Neural cell (in vitro differentiated cells): ENCODE results near the gene SPOCK1. TPM values are rescaled to one million over a fixed set of nuclear protein-coding genes. Genes with fewer than 3 reads are reported as not detected.

Experiments
- H2AFZ ChIP-seq: fragments of 200-600, 300-800 bp; sonication (generic), shearing (Covaris generic); 2 replicates; pipeline ENCODE4 v1.6.0; 2014; ENCODE audit warnings: low read depth, mild to moderate bottlenecking, antibody characterized with exemption, low read length, moderate library complexity
- H3F3A ChIP-seq: fragments of 200-600 bp; shearing (Covaris generic); 2 replicates; pipeline ENCODE4 v1.6.1; 2016; ENCODE audit warnings: mild to moderate bottlenecking, moderate library complexity, mixed read lengths, antibody characterized with exemption, low read length; ENCODE audit not compliant: insufficient read depth, poor library complexity, severe bottlenecking
- H3K27ac ChIP-seq: fragments of 200-600, 300-800 bp; sonication (generic), shearing (Covaris generic); 2 replicates; pipeline ENCODE4 v1.5.1; 2014; ENCODE audit warnings: mild to moderate bottlenecking, low read length, moderate library complexity
- H3K27me3 ChIP-seq: fragments of 300-800, 200-600 bp; sonication (generic), shearing (Covaris generic); 2 replicates; pipeline ENCODE4 v1.6.0; 2014; ENCODE audit warnings: mild to moderate bottlenecking, low read depth, low read length, moderate library complexity; ENCODE audit not compliant: insufficient read depth
- H3K36me3 ChIP-seq: fragments of 300-800, 200-600 bp; sonication (generic), shearing (Covaris generic); 2 replicates; pipeline ENCODE4 v1.5.1; 2014; ENCODE audit warnings: mild to moderate bottlenecking, antibody characterized with exemption, low read length, moderate library complexity; ENCODE audit not compliant: insufficient read depth
- H3K4me2 ChIP-seq: fragments of 300-800, 200-600 bp; sonication (generic), shearing (Covaris generic); 2 replicates; pipeline ENCODE4 v1.6.0; 2014; ENCODE audit warnings: mild to moderate bottlenecking, low read length
- H3K4me3 ChIP-seq: fragments of 300-800, 200-600 bp; sonication (generic), shearing (Covaris generic); 2 replicates; pipeline ENCODE4 v1.5.1; 2014; ENCODE audit warnings: mild to moderate bottlenecking, low read length, moderate library complexity
- H3K79me2 ChIP-seq: fragments of 200-600 bp; shearing (Covaris generic); replicated peaks from 2 replicates; pipeline ENCODE4 v1.6.0; 2014; ENCODE audit warnings: mild to moderate bottlenecking, low read length, moderate library complexity; ENCODE audit not compliant: insufficient read depth
- H3K9ac ChIP-seq: fragments of 300-800, 200-600 bp; sonication (generic), shearing (Covaris generic); 2 replicates; pipeline ENCODE4 v1.6.1; 2016; ENCODE audit warnings: mild to moderate bottlenecking, low read length, mixed read lengths
- H3K9me2 ChIP-seq: fragments of 200-600 bp; shearing (Covaris generic); 2 replicates; pipeline ENCODE4 v1.6.1; 2016; ENCODE audit warnings: mild to moderate bottlenecking, low read length, mixed read lengths; ENCODE audit not compliant: insufficient read depth
- H3K9me3 ChIP-seq: fragments of 200-600, 300-800 bp; sonication (generic), shearing (Covaris generic); 2 replicates; pipeline ENCODE4 v1.6.1; 2016; ENCODE audit warnings: mild to moderate bottlenecking, mixed run types, low read length, moderate library complexity, mixed read lengths
- H4K20me1 ChIP-seq: fragments of 200-600 bp; shearing (Covaris generic); 2 replicates; pipeline ENCODE4 v1.6.1; 2016; ENCODE audit warnings: mild to moderate bottlenecking, mixed run types; ENCODE audit not compliant: insufficient read depth
- EP300 ChIP-seq: fragments of 450-650 bp; conservative IDR thresholded peaks from 2 replicates; pipeline ENCODE4 v1.6.1; 2014; ENCODE audit warnings: antibody characterized with exemption, mild to moderate bottlenecking, moderate library complexity; ENCODE audit not compliant: poor library complexity, severe bottlenecking
- EZH2 ChIP-seq: fragments of 200-600, 300-800 bp; shearing (Covaris generic), sonication (generic); IDR thresholded peaks from 2 replicates; pipeline ENCODE4 v1.6.1; 2014; ENCODE audit warnings: antibody characterized with exemption, low read length, borderline replicate concordance, mild to moderate bottlenecking; ENCODE audit not compliant: insufficient read depth, poor library complexity, severe bottlenecking
- MXI1 ChIP-seq: fragments of 450-650 bp; conservative IDR thresholded peaks from 2 replicates; pipeline ENCODE4 v1.6.1; 2014; ENCODE audit warnings: antibody characterized with exemption, mild to moderate bottlenecking; ENCODE audit not compliant: poor library complexity, severe bottlenecking
- POLR2AphosphoS5 ChIP-seq: IDR thresholded peaks from 2 replicates; pipeline ENCODE4 v1.6.1; 2012
- RAD21 ChIP-seq: fragments of 450-650 bp; conservative IDR thresholded peaks from 2 replicates; pipeline ENCODE4 v1.6.1; 2014; ENCODE audit warnings: antibody characterized with exemption, mild to moderate bottlenecking, moderate library complexity
- REST ChIP-seq: IDR thresholded peaks from 2 replicates; pipeline ENCODE4 v1.6.1; 2012; ENCODE audit warnings: borderline replicate concordance
- SMC3 ChIP-seq: fragments of 450-650 bp; conservative IDR thresholded peaks from 2 replicates; pipeline ENCODE4 v1.6.1; 2014; ENCODE audit warnings: antibody characterized with exemption, mild to moderate bottlenecking, moderate library complexity; ENCODE audit not compliant: poor library complexity
- TAF1 ChIP-seq: IDR thresholded peaks from 2 replicates; pipeline ENCODE4 v1.6.1; 2012; ENCODE audit warnings: low read depth
- polyA plus RNA-seq: library from polyadenylated mRNA; depleted of rRNA; stranded (reverse); fragments of >200 nt; gene quantifications from 2 replicates; pipeline ENCODE4 v1.2.3, GENCODE V29; 2014
- TF ChIP-seq, protein P1 (sequence below): fragments of 450-650 bp; IDR thresholded peaks from 2 replicates; pipeline ENCODE4 v1.5.1; 2014; ENCODE audit warnings: antibody characterized with exemption, mild to moderate bottlenecking, moderate library complexity; ENCODE audit not compliant: poor library complexity, severe bottlenecking

The SPOCK1 gene
- polyA plus RNA-seq, 1 donor from 2014 or later, result 33.6 TPM

DNA sequence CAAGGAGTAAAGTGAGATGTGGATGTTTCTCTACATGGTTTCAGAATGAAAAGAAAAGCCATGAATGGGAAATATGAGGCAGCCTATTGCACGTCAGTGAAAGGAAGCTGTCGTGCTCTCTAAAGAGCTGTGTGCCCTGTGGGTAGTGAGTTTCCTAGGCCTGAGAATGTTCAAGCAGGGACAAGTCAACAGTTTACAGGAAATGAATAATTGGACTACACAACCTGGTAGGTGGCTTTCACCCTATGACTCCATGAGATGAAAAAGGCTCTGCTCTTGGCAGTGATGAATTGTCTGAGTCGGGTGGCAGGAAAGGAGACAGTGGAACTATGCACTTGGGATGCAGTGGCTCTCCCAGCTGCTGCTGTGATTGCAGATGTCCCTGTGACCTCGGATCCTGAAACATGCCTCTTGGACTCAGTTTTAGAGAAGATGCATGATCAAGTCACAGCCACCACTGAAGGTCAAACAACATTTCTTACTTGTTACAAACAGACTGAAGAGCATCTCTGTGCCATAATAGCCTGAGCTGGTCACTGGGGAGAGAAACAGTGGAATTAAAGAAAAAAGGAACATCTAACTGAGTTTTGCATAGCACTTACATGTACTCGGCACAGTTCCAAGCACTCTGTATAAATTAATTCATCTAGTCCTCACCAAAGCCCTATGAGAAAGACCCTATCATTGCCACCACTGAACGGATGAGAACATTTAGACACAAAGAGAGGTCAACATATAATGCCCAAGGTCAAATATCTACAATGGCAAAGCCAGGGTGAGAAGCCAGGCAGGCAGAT is 293.7 kb downstream of the SPOCK1 start:
- H3K9me3 ChIP-seq, result no peaks in the 10 kb centered on the region
- no peak overlapping the region for H3K27ac ChIP-seq

DNA sequence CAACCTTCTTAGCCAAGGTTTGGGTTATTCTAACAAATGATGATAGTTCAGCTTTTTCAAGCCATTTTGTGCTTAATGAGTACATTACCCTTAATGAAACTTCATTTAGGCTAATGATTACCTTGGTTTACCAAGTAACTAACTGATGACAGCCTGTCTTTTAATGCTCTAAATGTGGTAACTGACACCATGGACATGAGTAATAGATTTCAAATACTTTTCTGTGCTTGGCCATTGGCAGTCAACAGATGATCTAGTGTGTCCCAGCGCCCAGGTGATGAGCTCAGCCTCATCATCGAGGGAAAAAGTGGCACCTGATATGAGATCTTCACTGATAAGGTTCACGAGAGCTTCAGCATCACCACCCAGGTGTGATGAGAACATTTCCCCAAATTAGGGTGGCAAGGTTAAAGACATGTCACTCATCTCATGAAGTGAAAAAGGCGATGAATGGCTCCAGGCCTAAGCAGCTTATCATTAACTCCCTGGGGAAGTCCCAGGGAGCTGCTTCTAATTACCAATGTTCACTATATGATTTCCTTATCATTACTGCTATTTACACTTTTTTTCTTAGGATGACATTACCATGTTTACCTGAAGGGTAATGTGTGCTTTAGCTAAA is 296.0 kb downstream of the SPOCK1 start:
- Histone ChIP-seq H3K4me3 (no peak overlapping the region), H3K4me2 (no peak overlapping the region), H3K36me3 (no peaks in the 10 kb centered on the region), H2AFZ (no peak overlapping the region), H3K27me3 (no peaks in the 10 kb centered on the region), H3K9ac (no peak overlapping the region), H3K27ac (no peak overlapping the region), H3K79me2 (no peaks in the 10 kb centered on the region), H3K9me3 (no peaks in the 10 kb centered on the region), H3F3A (no peaks in the 10 kb centered on the region), H3K9me2 (no peaks in the 10 kb centered on the region), H4K20me1 (no peaks in the 10 kb centered on the region)
- no peak for TF ChIP-seq EZH2
- TF ChIP-seq MXI1, result no peak
- TF ChIP-seq, protein P1, sequence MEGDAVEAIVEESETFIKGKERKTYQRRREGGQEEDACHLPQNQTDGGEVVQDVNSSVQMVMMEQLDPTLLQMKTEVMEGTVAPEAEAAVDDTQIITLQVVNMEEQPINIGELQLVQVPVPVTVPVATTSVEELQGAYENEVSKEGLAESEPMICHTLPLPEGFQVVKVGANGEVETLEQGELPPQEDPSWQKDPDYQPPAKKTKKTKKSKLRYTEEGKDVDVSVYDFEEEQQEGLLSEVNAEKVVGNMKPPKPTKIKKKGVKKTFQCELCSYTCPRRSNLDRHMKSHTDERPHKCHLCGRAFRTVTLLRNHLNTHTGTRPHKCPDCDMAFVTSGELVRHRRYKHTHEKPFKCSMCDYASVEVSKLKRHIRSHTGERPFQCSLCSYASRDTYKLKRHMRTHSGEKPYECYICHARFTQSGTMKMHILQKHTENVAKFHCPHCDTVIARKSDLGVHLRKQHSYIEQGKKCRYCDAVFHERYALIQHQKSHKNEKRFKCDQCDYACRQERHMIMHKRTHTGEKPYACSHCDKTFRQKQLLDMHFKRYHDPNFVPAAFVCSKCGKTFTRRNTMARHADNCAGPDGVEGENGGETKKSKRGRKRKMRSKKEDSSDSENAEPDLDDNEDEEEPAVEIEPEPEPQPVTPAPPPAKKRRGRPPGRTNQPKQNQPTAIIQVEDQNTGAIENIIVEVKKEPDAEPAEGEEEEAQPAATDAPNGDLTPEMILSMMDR, result no peak
- no peak for TF ChIP-seq POLR2AphosphoS5
- no peak for TF ChIP-seq TAF1
- TF ChIP-seq RAD21, result no peak
- no peak for TF ChIP-seq SMC3
- no peak for TF ChIP-seq EP300

More for the DNA sequence above, 293.7 kb downstream of the SPOCK1 start:
- H3K36me3 ChIP-seq, result no peaks in the 10 kb centered on the region
- TF ChIP-seq, protein P1, result no peak
- TF ChIP-seq SMC3, result no peak
- no peak for TF ChIP-seq EP300
- no peak for TF ChIP-seq EZH2
- no peak for TF ChIP-seq MXI1
- TF ChIP-seq POLR2AphosphoS5, result no peak
- no peak for TF ChIP-seq REST
- TF ChIP-seq TAF1, result no peak
- no peak for TF ChIP-seq RAD21
- H3K79me2 ChIP-seq, result no peaks in the 10 kb centered on the region
- no peaks in the 10 kb centered on the region for H3K9me2 ChIP-seq
- no peak overlapping the region for H3K9ac ChIP-seq
- no peak overlapping the region for H3K4me2 ChIP-seq
- H2AFZ ChIP-seq, result no peak overlapping the region
- no peaks in the 10 kb centered on the region for H4K20me1 ChIP-seq
- H3K4me3 ChIP-seq, result no peak overlapping the region
- H3F3A ChIP-seq, result no peaks in the 10 kb centered on the region
- H3K27me3 ChIP-seq, result no peaks in the 10 kb centered on the region
